Stimulated activated CD8-positive, alpha-beta memory T cell treated with anti-CD3 and anti-CD28 coated beads, Interleukin-12 subunit alpha, Interleukin-12 subunit beta, amount 100 ng/mL, for 1 hour (primary cell): ENCODE data around the gene SLC66A2.
"Not testable (repeated sequence)": the region's sequence is repeated elsewhere in the genome, so short reads cannot be mapped to it uniquely, and the experiment has no call there.

Source experiments
- DNase-seq: peaks from one replicate; pipeline ENCODE4 v3.0.0-alpha.2; 2020; ENCODE audit warnings: low read depth

The SLC66A2 gene

GRCh38 chr18:79951545-79952455 is at the start of gene SLC66A2:
Gene SLC66A2 (minus strand): TSS chr18:79951653. CDS start chr18:79950926, 727 bp downstream.
- peak; percentile 91 for DNase-seq

GRCh38 chr18:80000877-80001276 is 49.4 kb upstream of the SLC66A2 start:
- DNase-seq: no peak

- not testable (repeated sequence) for DNase-seq
These were observed 48.2 kb upstream of the SLC66A2 start for GRCh38 chr18:79999701-80000100.

GRCh38 chr18:79991494-79991893 is 40.0 kb upstream of the SLC66A2 start:
- no peak for DNase-seq

- DNase-seq: no peak
These were observed 37.7 kb upstream of the SLC66A2 start for GRCh38 chr18:79989195-79989497.

- peak; percentile 68 for DNase-seq
These were observed 37.2 kb upstream of the SLC66A2 start, which contains the start of gene TXNL4A for GRCh38 chr18:79988451-79989194. Gene TXNL4A (minus strand): TSS chr18:79988563. CDS start chr18:79988392, 171 bp downstream.

- DNase-seq: peak; percentile 35
These were observed 36.6 kb upstream of the SLC66A2 start for GRCh38 chr18:79988071-79988450.

DNA sequence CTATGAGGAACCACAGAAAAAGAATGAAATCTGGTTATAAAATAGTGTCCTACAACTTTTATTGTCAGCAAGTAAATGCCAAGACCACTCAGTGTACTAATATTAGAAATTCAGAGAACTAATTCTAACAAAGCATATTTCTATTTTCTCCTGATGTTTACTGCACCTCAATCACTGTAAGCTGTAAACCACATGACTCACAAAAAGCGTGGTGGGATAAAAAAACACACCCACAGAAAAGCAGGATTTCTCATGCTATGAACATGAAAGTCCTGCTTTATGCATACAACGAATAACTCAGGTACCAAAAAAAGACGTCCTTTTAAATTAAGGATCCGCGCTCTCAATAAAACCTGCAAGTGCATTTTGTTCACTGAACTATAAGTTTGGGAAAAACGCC is 36.1 kb upstream of the SLC66A2 start:
- DNase-seq: no peak

- DNase-seq: no peak
These were observed 35.3 kb upstream of the SLC66A2 start for GRCh38 chr18:79986726-79987125.

DNA sequence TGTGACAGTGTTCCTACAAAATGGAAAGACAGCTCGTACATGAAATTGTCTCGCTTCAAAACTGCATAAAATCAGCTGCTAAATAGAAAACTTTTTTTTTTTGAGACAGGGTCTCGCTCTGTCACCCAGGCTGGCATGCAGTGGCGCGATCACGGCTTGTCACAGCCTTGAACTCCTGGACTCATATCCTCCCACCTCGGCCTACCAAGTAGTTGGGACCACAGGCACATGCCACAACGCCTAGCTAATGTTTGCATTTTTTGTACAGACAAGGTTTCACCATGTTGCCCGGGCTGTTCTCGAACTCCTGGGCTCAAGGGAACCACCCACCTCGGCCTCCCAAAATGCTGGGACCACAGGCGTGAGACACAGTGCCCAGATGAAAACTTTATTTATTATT is 33.7 kb upstream of the SLC66A2 start:
- DNase-seq: no peak

- no peak for DNase-seq
These were observed 32.3 kb upstream of the SLC66A2 start for GRCh38 chr18:79983793-79984192.

DNA sequence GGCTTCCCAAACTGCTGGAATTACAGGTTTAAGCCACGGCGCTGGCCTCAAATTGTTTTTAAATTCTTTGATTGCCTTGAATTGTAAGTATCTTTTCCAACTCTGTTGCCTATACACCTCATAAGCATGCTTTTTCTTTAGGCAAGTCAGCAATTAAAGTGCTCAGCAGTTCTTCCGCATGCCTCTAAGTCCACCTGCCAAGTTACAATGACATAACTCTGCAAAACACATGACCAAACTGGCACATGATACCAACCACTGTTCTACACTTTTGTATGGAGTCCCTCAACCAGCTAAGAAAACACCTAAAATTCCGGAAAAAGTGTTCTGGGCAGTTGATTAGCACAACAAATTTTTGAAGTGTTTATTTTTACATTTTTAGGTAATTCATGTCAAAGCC is 31.8 kb upstream of the SLC66A2 start:
- no peak for DNase-seq

GRCh38 chr18:79982736-79983135 is 31.3 kb upstream of the SLC66A2 start:
- no peak for DNase-seq

DNA sequence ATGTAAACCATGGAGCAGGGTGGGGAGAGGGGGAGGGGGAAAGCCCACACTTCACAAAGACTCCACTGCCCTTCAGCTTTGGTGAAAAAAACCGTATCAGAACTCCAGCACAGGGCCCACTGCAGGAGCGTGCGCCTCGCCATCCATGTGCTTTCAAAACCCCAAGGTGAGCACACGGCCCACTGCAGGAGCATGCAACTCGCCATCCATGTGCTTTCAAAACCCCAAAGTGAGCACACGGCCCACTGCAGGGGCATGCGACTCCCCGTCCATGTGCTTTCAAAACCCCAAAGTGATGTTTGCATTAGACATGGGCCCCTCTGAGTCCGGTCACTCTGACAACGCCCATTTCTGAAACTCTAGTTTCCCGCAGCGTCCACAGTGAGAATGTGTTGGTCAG is 29.1 kb upstream of the SLC66A2 start:
- DNase-seq: no peak

GRCh38 chr18:79979843-79980242 is 28.4 kb upstream of the SLC66A2 start:
- no peak for DNase-seq

GRCh38 chr18:79975985-79976680 is 24.7 kb upstream of the SLC66A2 start:
- no peak for DNase-seq

DNA sequence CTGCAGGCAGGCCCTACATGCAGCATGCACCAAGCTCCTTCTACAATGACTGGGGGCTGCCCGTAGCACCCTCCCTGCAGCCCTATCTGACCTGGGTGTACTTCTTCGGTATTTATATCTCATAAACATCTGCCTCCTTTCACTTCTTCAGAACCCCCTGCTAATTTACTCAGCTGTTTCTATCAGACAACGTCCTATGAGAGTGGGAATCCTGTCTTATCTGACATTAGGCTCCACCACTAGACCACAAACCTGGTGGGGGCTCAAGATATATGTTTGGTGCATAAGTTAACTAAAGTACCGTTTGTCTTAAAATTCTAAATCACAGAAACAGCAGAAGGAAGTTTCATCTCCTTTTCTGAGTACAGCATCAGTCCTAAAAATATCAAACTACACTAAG is 23.6 kb upstream of the SLC66A2 start:
- no peak for DNase-seq

GRCh38 chr18:79974025-79974654 is 22.7 kb upstream of the SLC66A2 start:
- DNase-seq: no peak

DNA sequence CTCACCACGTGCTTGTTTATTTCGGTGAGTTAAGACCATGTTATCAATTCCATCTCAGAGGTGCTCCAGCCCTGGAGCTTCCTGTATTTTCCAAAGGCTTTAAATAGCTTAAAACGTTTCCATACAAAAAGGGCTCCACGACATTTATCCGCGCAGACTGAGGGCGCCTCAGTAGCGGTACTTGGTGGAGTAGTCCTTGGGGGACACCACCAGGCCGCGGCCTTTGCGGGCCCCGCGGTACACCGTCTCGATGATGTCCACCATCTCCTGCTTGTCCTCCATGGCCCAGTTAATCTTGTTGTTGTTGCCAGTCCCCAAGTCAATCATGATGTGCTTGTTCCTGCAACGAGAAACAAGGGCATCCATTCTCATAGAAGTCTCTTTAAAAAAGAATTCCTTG is 22.1 kb upstream of the SLC66A2 start:
- no peak for DNase-seq

GRCh38 chr18:79972720-79973119 is 21.3 kb upstream of the SLC66A2 start:
- DNase-seq: no peak

DNA sequence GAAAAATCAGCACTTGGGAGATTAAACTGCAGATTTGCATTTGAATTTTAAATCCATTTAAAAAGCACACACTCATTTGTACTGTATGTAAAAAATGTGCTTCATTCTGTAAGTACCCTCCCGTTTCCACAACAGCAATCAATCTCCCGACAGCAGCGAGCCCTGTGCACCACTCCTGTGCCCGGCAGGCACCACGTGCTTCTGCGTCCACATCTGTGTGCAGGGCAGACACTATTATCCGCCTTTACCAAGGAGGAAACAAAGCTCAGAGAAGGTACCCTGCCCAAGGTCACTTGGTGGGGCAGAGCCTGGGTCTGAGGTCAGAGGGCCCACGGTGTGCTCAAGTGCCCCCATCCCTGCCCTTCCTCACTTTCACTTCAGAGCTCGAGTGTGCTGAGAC is 20.5 kb upstream of the SLC66A2 start:
- no peak for DNase-seq
